CD4-positive, alpha-beta T cell treated with Interleukin-10 for 1 hour (primary cell): Measurements from ENCODE around the gene GRAMD1B.
"Not testable (repeated sequence)": the region's sequence is repeated elsewhere in the genome, so short reads cannot be mapped to it uniquely, and the experiment has no call there.

Experiments
- DNase-seq: peaks from one replicate; pipeline ENCODE4 v3.0.0-alpha.2; 2020

Gene GRAMD1B

GRCh38 chr11:123448823-123449222 lies 18.8 kb downstream of the GRAMD1B start:
- DNase-seq: no peak

DNA sequence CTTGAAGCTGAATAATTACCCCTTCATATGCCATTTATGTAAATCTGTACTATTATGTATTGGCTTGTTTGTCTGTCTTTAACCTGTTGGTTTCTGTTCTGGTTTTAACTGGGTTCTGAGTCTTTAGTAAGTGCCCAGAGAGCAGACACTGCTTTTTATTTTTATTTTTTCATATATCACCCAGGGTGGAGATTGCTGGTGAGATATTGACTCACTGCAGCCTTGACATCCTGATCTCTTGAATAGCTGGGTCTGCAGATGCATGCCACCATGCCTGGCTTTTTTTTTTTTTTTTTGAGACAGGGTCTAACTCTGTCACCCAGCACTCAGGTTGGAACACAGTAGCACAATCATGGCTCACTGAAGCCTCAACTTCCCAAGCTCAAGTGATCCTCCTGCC lies 19.4 kb downstream of the GRAMD1B start:
- DNase-seq: no peak

GRCh38 chr11:123450623-123451022 lies 20.6 kb downstream of the GRAMD1B start:
- DNase-seq: no peak

GRCh38 chr11:123451183-123451781 lies 21.2 kb downstream of the GRAMD1B start:
- DNase-seq: no peak

GRCh38 chr11:123452794-123453193 lies 22.7 kb downstream of the GRAMD1B start:
- DNase-seq: no peak

DNA sequence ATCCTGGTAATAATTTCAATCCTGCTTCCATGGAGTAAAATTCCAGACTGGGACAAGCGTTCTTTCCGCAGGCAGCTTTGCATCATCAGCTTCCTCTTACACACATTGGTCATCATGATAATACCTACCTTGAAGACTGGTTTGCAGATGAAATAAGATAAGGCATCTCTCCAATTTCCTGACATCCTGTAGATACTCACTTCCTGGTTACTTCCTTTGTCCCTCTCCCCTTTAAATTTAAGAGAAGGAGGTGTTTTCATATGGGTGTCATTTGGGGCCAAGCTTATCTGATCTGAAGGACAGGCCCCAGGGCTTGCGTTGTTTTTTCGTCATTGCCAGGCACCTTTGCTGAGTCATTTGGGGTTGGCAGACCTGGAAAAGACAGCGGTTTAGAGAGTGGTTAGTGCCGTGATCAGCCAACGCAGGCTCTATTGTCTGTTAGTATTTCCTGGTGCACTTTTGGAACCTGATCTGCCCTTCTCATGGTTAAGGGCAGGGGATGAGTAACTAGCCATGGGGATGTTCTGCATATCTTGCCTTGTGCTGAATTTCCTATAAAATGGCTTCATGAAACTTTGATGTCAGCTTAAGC lies 24.1 kb downstream of the GRAMD1B start:
- peak; percentile 60 for DNase-seq

- no peak for DNase-seq
Observed at GRCh38 chr11:123454796-123455195, 24.7 kb downstream of the GRAMD1B start.

- DNase-seq: not testable (repeated sequence)
Observed at GRCh38 chr11:123456448-123456847, 26.4 kb downstream of the GRAMD1B start.

- peak; percentile 28 for DNase-seq
Observed at GRCh38 chr11:123457187-123457770, 27.2 kb downstream of the GRAMD1B start.

- DNase-seq: no peak
Observed at GRCh38 chr11:123458501-123458900, 28.4 kb downstream of the GRAMD1B start.

DNA sequence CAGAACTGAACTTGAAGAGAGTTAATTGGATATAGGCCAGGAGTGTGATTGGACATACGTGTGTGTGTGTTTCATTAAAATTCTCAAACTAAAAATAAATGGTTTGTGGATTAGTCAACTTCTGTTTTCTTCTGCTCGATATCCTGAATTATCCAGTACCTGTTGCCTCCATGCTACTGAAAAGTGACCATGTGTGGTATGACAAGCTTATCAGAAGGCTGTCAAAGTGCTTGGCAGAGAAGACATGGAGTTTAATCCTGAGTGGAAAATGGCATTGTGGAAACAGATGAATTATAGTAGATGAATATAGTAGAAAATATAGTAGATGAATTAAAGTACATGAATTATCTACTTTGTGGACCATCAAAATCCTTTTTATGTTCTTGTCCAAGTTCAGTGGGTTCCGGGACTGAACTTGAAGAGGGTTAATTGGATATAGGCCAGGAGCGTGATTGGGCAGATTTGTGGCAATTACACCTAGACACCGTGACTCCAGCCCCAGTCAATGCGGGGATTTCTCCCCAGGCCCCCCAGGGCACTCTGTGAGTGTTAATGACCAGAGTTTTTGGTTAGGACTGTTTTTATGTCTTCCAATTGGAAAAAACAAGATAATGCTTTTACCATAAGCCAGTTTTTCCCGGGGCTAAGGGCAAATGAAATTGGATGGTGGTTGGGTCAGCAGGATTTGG lies 30.1 kb downstream of the GRAMD1B start:
- DNase-seq: no peak

- DNase-seq: no peak
Observed at GRCh38 chr11:123461164-123461563, 31.1 kb downstream of the GRAMD1B start.

DNA sequence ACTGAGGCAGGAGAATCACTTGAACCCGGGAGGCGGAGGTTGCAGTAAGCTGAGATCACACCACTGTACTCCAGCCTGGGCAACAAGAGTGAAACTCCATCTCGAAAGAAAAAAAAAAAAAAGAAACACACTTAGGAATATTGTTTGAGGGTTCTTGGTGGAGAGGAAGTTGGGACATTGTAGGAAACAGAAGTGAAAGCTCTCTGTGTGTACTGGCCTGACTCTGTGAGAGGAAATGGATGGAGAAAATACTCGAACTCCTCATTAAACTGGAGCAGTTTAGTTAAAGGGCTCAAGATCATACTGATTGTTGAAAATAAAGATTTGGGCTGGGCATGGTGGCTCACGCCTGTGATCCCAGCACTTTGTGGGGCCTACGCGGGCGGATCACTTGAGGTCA lies 35.6 kb downstream of the GRAMD1B start:
- not testable (repeated sequence) for DNase-seq

GRCh38 chr11:123466172-123466571 lies 36.1 kb downstream of the GRAMD1B start:
- DNase-seq: not testable (repeated sequence)

DNA sequence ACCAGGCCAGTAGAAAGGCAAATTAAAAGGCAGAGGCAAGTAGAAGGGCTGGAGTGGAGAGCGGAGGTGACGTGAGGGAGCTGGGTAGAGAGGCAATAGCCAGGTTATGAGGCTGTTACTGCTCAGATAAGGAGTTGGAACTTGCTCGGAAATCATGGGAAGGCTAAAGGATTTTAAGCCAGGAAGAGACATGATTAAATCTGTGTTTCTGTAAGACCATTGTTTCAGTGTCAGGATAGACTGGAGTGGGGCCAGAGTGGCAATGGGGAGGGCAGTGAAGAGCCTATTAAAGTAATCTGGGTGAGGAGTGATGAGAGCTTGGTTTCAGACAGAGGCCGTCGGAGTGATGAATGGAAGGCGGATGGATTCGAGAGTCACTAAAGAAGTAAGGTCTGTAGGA lies 39.0 kb downstream of the GRAMD1B start:
- no peak for DNase-seq

- DNase-seq: no peak
Observed at GRCh38 chr11:123469586-123469985, 39.5 kb downstream of the GRAMD1B start.

GRCh38 chr11:123470842-123471241 lies 40.8 kb downstream of the GRAMD1B start:
- no peak for DNase-seq

DNA sequence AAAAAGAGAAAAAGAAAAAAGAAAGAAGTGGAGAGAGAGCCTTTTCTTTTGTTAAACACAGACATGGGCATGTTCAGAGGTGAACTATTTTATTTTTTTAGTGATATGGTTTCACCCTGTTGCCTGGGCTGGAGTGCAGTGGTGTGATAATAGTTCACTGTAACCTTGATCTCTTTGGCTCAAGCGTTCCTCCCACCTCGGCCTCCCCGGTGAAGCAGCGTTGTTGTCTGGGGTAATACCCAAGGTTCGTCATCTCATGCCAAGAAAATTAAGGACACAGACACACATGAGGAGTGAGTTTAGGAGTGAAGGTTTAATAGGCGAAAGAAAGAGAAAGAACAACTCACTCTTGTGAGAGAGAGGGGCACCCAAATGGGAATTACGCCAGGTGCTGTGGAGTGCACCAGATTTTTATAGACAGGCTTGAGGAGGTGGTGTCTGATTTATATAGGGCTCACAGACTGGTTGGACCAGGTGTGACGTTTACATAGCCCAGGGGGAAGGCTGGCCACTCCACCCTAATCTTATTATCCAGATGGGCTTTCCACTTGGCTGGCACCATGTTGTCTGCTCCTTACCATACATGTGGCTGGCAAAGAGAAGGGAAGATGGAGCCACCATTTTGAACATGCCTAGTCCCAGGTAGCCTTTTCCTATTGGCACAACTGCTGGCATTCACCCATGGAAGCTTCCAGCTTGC lies 42.3 kb downstream of the GRAMD1B start:
- DNase-seq: no peak

DNA sequence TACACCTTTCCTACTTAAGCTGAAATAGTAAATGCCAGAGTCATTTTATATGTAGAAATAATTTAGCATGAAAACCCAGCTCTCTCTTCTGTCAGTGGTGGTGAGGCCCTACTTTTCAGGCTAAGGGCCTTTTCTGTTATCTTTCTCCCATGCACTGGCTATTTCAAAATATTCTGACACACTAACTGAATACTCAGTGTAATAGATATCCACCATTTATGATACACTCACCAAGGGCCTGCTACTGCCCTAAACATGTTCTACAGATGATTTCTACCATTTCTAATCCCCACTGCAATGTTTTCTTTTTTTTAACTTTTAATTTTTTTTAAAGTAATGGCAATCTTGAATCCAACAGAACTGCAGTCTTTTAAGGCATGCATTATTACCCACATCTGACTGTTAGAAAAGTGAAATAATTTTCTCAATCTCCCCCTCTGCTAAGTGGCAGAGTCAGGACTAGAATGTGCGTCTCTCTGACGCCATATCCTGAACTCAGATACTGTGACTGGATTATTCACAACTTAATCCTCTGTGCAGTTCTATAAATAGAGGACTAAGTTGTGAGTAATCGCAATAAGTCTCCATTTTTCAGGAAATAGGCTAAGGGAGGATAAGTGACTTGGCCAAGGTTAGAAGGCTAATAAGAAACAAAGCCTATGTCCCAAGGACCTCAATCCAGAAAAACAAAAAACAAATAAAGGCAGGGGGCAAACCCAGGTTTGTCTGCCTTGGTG lies 44.0 kb downstream of the GRAMD1B start:
- DNase-seq: no peak

DNA sequence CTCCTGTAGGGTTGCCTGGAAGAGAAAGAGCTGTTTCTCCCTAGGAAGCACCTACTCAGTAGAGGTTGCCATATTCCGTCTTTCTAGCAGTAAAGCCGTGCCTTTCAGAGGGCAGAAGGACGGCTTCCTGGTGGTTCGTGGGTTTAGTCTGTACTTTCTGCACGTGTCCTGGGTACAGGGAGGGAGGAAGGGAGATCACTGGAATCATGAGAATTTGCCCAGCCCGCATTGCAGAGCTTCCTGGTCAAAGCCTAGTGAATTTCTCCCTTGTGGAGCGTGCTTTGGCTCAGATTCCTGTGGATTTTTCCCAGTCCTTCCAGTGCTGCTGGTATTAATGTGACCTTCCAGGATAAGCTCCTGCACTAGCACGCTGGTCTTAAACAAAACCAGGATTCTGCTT lies 44.9 kb downstream of the GRAMD1B start:
- DNase-seq: no peak

GRCh38 chr11:123475469-123475868 lies 45.4 kb downstream of the GRAMD1B start:
- no peak for DNase-seq

- DNase-seq: no peak
Observed at GRCh38 chr11:123477205-123477907, 47.3 kb downstream of the GRAMD1B start.
